Activated CD4-positive, alpha-beta T cell treated with anti-CD3 and anti-CD28 coated beads, Interleukin-2, amount 50 U/mL, for 4 hours (primary cell): Measurements from ENCODE around the gene ARF6.
"Not testable (repeated sequence)": the region's sequence is repeated elsewhere in the genome, so short reads cannot be mapped to it uniquely, and the experiment has no call there.

ENCODE experiments used
- DNase-seq, 2 experiments: peaks; one replicate each; pipeline ENCODE4 v3.0.0-alpha.2; 2020

Gene ARF6

DNA sequence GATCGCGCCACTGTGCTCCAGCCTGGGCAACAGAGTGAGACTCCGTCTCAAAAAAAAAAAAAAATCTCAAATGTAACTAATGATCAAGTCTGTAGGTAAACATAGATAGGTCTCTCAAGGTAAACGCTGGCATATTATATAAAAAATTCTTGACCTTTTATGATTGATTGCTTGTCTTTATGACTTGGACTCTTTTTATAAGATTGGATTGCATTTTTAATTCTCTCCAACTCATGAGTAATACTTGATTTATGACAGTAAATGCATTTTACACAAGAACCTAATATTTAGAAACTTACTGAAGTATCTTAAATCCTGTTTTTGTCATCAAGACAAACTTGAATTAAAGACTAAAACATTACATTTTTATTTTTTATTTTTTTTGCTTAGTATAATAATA, 16.1 kb downstream of the ARF6 start:
- no peak for DNase-seq

DNA sequence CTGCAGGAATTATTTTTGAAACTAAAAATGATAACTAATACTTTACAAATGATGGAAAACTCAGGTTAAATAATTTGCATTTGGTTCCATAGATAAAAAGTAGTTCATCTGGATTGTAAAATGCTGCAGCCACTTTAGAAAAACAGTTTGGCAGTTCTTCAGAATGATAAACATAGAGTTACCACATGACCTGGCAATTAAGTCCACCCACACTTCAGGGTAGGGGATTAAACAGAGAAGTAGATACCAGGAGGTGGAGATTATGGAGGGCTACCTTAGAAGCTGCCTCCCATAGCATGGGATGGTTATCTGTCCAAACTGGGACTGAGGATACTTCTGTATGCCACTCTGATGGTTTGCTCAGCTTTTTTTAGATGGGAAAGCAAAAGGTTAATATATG, 22.2 kb downstream of the ARF6 start:
- no peak for DNase-seq

DNA sequence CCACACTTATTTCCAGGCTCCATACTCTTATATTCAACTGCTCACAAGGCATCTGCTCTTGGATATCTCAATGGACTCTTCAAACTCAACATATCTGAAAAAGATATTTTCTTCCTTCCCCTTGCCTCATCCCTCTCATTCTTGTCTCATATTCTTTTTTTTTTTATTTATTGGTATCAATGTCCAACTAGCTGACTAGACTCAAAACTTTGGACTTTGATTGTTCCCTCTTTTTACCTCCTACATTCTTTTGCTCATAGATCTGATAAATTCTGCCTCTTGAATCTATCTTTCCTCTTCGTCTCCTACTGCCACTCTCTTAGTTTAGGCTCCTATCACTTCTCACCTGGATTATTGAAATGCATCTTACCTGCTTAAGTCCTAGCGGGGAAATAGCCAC, 25.8 kb downstream of the ARF6 start:
- DNase-seq: no peak

DNA sequence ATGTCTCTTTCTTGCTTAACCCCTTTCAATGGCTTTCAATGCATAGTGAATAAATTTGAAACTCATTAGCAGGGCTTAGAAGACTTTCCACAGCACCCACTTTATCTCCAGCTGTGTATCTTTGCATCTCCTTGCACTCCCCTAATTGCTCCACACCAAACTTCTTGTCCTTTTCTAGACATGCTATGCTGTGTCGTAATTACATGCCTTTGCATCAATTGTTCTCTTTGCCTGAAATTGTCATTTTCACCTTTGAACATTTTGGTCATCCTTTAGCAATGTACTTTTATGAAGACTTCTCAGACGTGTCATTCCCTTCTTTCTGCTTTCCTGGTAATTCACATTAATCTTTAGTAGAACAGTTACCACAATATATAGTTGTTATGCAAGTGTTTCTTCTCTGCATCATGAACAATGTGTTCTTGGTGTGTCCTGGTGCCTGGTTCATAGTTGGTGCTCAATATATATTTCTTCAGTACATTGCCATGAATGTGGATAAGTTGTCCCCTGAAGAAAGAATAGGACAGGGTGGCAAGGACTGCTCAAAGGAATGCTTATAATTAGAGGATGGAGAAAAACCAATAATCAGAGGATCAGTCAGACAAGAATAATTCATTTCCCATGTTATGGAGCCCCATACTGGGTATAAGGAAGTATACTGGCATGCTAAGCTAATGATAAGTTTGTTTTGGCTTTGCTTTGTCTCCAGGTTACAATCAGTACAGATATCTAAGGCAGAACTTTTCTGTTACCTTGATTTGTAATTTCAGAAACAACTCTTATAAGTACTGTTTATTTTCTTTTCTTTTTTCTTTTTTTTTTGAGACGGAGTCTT, 27.2 kb downstream of the ARF6 start:
- no peak for DNase-seq

DNA sequence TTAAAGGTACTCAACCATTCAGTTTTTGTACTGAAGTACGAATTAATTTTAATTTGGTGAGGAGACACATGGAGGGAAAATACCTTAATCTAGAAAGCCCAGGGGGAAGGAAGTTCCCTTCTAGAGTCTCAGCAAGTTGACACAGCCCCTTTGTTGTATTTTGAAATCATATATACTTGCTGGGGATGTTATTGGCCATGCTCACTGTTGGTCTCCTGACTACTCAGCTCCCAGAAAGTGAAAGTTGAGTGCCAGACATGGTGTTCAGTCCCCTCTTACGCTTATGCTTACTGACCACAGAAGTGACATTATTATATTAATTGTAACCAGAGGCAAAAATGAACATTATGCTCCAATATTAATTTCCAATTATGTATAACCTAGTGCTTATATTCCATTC, 28.1 kb downstream of the ARF6 start:
- DNase-seq: no peak

DNA sequence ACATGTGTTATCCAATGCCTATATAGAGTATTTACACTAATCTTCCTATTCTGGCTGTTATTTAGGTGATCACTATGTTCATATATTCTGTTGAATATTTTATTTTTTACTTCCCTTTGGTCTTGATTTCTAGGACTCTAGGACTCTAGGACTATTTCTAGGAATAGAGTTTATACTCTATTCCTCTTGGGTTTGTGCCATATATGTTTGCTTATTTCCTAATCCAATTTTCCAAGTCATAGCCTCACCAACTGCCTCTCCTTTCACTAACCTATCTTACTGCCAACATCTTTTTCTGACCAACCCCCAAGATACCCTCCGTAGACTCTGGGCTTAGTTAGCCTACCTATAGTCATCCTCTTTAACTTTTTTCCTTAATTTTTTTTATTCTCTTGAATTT, 28.5 kb downstream of the ARF6 start:
- no peak for DNase-seq

DNA sequence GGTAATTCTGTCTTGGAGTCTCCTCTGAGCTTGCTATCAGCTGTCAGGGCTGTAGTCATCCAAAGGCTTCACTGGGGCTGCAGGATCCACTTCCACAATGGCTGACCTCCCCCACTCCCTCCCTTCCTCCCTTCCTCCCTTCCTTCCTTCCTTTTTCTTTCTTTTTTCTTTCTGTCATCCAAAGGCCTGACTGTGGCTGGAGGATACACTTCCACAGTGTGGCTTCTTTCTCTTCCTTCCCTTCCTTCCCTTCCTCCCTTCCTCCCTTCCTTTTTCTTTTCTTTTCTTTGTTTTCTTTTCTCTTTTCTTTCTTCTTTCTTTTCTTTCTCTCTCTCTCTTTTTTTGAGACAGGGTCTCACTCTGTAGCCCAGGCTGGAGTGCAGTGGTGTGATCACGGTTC, 30.6 kb downstream of the ARF6 start:
- DNase-seq: no peak

DNA sequence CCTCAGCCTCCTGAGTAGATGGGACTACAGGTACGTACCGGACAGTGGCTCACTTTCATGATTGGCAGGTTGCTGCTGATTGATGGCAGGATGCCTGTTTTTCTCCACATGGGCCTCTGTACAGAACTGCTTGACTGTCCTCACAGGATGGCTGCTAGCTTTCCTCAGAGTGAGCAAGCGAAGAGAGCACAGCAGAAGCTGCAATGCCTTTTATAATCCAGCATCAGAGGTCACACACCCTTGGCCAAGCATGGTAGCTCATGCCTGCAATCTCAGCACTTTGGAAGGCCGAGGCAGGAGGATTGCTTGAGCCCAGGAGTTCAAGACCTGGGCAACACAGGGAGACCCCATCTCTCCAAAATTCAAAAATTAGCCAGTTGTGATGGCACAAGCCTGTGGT, 31.0 kb downstream of the ARF6 start:
- DNase-seq: no peak

DNA sequence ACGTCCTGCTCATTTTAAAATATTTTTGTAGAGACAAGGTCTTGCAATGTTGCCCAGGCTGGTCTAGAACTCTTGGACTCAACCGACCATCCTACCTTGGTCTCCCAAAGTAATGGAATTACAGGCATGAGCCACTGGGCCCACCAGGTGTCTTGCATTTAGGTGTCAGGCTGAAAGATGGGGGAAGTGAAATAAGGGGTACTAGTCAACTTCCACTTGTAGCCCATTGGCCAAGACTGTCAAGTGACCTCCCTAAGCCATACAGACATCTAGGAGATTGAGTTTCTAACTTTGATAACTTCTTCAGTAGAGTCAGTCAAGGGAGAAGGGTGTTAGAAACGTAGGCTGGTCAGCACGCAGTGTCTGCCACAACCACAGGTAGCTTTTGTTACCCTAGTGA, 32.0 kb downstream of the ARF6 start:
- DNase-seq: no peak

DNA sequence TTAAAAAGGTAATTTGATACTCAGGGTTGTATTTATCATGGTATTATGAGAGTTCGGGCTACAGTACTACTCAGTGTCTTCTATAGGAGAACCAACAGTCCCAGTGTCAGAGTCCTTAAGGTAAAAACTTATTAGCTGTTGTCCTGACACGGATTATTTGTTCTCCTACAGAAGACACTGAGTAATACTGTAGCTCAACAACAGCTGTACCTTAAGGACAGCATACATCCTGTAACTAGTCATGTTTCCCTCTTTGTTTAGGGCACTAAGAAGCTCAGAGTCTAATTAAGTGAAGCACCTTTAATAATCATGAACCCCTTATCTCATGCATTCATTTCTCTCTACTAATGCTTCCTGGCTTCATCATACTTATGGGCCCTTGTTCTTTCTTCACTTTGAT, 33.9 kb downstream of the ARF6 start:
- no peak for DNase-seq

DNA sequence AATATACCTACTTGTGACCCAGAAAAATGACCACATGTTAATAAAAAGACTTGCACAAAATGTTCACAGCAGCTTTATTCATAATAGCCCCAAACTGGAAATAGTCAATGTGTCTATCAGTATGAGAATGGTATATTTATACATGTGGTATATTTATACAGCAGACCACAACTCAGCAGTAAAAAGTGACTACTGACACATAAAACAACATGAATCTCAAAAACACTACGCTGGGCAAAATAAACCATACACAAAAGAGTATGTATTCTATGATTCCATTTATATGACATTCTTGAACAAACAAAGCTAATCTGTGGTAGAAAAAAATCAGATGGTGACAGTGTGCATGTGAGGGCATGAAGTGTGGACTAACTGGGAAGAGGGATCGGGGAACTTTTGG, 35.1 kb downstream of the ARF6 start:
- DNase-seq: no peak

DNA sequence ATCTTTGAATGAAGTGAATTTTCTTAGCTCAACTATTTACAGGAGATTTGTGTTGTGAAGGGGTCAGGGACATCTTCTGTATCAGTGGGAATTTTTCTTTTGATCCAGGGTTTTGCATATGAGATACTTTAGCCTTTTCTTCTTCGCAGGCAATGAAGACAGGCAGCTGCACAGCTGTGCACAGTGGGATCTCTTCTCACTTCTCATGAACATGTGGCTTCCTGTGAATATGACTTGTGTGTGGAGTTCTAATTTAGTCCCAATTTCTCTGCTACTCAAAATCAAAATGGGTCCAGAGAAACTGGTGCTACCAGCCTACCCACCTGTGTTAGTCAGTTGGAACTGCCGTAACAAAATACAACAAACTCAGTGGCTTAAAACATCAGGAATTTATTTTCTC, 37.8 kb downstream of the ARF6 start:
- DNase-seq: no peak

DNA sequence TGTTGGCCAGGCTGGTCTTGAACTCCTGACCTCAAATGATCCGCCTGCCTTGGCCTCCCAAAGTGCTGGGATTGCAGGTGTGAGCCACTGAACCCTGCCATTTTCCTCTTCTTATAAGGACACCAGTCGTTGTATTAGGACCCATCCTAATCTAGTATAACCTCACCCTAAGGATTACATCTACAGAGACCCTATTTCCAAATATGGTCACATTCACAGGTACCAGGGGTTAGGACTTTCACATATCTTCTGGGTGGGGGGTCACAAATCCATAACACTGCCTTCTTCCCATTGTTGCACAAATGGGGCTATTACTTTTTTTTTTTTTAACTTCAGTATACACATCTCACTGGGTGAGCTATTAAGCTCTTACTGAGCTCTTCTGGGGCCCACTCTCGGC, 38.6 kb downstream of the ARF6 start:
- DNase-seq: no peak

DNA sequence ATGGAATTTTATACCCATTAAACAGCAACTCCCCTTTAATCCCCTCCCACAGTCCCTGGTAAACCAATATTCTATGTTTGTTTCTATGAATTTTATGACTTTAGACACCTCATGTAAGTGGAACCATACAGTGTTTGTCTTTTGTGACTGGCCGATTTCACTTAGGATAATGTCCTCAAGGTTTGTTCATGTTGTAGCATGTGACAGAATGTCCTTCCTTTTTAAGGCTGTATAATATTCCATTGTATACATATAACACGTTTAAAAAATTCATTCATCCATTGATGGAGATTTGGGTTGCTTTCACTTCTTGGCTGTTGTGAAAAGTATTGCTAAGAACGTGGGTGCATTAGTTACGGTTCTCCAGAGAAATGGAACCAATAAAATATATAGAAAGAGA, 40.2 kb downstream of the ARF6 start:
- no peak for DNase-seq

DNA sequence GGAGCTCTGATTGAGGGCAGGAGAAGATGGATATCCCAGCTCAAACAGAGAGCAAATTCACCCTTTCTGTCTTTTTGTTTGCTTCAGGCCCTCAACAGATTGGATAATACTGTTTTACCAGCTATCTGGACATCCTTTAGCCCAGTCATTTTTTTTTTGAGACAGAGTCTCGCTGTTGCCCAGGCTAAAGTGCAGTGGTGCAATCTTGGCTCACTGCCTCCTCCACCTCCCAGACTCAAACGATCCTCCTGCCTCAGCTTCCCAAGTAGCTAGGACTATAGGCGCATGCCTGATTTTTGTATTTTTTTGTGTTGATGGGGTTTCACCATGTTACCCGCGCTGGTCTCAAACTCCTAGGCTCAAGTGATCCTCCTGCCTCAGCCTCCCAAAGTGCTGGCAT, 40.8 kb downstream of the ARF6 start:
- DNase-seq: no peak

DNA sequence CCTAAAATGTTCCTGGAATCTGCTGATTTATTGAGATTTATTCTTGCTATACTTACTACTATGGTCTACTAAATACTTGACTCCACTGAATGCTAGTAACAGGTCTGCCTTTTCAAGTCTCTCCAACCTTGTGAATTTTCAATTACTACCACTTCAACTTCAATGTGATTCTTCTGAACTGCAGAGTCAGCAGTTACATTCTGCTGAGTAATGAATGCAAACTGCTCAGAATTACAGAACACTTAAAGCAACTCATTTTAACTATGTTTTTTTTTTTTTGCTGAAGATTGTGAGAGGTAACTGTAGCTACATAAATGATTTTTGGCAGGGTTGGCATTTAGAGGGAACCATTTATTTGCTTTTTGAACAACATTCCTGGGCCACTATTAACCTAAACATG, 41.8 kb downstream of the ARF6 start:
- no peak for DNase-seq

DNA sequence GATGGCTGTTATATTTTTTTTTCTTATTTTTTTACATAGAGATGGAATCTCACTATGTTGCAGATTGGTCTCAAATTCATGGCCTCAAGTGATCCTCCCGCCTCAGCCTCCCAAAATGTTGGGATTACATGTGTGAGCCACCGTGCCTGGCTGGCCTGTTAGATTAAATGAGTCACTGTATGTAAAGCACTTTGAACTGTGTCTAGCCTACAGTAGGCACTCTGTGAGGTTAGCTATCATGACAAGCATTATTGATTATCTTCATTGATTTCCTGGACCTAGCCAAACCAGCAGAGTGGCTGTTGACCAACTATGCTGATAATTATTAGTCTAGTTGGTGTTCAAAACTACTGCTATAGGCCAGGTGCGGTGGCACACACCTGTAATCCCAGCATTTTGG, 42.6 kb downstream of the ARF6 start:
- DNase-seq: no peak

DNA sequence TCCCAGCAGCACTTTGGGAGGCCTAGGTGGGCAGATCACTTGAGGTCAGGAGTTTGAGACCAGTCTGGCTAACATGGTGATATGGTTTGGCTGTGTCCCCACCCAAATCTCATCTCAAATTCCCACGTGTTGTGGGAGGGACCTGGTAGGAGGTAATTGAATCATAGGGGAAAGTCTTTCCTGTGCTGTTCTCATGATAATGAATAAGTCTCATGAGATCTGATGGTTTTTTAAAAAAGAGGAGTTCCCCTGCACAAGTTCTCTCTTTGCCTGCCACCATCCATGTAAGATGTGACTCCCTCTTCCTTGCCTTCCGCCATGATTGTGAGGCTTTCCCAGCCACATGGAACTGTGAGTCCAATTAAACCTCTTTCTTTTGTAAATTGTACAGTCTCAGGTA, 43.4 kb downstream of the ARF6 start:
- not testable (repeated sequence) for DNase-seq

DNA sequence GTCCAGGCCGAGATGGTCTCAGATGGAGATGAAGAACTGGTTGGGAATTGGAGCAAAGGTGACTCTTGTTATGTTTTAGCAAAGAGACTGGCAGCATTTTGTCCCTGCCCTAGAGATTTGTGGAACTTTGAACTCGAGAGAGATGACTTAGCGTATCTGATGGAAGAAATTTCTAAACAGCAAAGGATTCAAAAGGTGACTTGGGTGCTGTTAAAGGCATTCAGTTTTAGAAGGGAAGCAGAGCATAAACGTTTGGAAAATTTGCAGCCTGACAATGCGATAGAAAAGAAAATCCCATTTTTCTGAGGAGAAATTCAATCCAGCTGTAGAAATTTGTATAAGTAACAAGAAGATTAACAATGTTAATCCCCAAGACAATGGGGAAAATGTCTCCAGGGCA, 44.0 kb downstream of the ARF6 start:
- not testable (repeated sequence) for DNase-seq

DNA sequence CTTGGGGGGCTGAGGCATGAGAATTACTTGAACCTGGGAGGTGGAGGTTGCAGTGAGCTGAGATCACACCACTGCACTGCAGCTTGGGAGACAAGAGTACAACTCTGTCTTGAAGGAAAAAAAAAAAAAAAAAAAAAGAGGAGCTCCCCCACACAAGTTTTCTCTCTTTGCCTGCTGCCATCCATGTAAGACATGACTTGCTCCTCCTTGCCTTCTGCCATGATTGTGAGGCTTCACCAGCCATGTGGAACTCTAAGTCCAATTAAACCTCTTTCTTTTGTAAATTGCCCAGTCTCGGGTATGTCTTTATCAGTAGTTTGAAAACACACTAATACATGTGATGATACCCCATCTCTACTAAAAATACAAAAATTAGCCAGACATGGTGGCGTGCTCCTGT, 46.3 kb downstream of the ARF6 start:
- DNase-seq: not testable (repeated sequence)

DNA sequence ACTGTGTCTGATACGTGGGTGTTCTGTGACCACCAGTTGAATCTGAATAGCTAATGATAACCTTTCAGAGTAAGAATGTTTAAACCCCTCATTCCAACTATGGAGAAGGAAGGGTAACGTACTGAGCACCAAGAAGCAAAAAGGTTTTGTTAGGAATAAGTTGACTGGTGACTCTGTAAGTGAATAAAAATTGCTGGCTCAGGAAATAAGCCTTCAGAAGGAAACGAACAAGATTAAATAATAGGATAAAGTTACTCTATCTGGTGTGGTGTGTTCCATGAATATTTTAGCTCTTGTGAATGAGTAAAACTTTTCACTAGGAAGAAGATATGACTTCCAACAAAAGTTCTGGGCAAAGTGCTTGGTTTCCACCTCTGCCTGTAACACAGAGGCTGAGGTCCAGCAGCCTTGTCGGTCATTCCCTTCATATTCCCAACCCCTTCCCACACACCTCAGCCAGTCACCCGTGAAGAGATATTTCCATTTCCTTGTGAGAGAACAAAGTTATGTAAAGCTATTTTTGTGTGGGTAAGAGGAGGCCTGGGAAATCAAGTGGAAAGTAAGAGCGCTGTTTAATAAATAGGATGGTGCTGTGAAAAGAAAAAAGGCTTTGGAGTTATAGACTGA, 47.1 kb downstream of the ARF6 start:
- no peak for DNase-seq

DNA sequence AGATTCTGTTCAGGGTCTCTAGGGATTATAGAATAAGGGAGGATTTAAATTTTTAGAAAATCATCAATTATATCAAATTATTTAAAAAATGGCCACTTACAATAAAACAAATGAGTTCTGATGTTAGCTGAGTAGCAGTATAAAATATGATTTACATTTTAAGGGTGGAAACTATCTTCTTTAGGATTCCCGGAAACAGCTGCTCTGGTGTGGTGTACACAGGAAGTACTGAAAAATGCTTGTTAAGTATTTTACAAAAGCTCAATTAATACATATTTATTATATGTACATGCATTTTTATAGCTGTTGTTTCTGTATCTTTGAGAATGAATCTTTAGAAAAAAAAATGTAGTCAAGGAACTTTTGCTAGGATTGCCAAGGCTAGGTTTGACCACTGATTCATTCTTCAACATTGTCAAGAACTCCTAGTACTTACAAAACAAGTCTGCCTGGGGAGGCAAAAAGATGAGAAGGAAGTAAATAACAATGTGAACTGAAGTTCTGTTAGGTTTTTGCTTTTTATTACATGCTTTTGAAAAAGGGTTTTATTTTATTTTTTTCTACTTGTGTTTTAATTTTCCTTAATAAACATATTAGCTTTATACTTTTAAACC, 48.0 kb downstream of the ARF6 start:
- no peak for DNase-seq

DNA sequence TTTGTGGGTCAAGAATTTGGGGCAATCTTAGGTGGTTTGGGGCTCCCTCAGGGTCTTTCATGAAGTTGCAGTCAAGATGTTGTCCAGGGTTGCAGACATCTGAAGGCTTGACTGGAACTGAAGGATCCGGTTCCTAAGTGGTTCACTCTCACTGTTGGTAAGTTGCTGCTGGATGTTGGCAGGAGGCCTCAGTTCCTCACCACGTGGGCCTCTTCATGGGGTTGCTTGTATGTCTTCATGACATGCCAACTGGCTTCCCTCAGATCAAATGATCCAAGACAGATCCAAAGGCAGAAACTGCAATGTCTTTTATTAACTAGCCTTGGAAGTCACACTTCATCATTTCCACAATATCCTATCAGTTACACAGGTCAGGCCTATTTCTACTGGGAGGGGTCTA, 49.2 kb downstream of the ARF6 start:
- no peak for DNase-seq

DNA sequence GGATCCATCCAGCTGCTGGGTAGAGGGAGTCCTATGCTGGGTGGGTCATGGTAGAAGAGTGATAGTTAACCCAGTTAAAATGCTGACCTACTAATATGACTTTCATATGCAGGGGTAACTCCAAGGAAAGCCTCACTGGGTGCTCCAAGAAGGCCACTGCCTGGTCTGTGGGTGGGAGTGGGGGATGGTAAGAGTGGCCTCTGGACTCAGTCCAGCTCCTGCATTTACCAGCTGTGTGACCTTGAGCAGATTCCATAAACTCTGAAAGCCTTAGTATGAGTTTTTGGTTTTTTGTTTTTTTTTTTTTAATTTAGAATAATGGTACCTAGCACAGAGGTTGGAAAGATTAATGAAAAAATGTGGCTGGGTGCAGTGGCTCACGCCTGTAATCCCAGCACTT, 51.6 kb downstream of the ARF6 start:
- no peak for DNase-seq
